T1000 (cell line): ENCODE data around the gene PTPRB.
"Not testable (repeated sequence)": the region's sequence is repeated elsewhere in the genome, so short reads cannot be mapped to it uniquely, and the experiment has no call there.

Experiments used
- DNase-seq: peaks from one replicate; lab custom pipeline; 2025; ENCODE audit warnings: mixed read lengths; lab: John Stamatoyannopoulos, UW

PTPRB gene

DNA sequence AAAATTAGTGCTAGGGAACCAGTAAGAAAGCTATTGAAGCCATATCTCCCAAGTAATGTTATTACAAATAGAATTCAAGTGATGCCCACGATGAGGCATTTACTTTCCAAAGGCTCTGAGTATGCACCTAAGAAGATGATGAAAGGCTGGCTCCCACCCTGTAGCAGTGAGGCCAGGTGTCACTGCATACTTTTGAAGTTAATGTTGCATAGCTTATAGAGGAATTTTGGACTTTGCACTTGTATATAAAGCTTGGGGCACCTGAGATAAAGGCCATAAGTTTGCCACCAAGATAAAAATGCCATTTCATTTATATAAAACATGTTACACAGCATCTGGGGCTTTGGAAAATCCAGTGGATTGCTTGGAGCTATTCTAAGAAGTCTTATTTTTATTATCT, 96.2 kb downstream of the PTPRB start:
- no peak for DNase-seq

GRCh38 chr12:70536650-70537049, 100.6 kb downstream of the PTPRB start:
- no peak for DNase-seq

DNA sequence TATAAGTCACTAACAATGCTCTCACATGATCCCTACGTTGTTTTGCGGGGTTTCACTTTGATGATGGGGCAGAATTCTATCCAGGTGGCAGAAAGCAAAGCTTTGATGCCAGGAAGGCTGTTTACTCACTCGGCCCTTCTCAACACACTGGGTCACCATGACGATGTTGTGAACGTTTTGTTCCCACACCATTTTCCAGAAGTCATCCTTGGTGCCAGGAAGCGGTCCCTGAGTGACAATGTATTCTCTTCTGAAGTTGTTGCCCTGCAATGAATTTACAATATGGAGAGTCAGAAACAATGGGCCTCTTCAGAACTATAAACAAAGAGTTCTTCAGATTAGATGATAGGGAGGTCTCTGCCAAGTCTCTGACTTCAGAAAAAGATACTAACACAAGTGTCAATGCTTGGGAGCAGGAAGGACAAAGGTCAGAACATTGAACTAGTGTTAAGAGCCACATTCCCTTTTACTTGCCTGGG, 101.3 kb downstream of the PTPRB start:
- no peak for DNase-seq

GRCh38 chr12:70534466-70534865, 102.8 kb downstream of the PTPRB start:
- no peak for DNase-seq

GRCh38 chr12:70529647-70530046, 107.6 kb downstream of the PTPRB start:
- no peak for DNase-seq

DNA sequence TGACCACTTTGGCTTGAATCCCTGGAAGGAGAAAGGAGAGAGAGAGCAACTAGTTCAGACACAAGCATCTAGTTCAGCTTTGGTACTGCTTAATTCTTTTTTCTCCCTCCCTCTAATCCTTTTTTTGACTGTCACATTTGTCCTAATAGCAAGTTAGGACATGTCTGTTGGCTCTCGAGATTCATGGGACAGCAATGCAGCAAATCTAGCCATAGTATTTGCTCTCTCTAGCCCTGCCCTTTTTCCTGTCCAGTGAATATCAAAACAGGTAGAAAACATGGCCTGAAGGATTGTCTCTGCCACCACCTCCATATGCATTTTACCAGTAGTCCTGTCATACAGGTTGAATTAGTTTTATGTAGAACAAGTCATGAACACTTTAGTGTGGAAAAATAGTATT, 116.4 kb downstream of the PTPRB start:
- DNase-seq, result no peak

DNA sequence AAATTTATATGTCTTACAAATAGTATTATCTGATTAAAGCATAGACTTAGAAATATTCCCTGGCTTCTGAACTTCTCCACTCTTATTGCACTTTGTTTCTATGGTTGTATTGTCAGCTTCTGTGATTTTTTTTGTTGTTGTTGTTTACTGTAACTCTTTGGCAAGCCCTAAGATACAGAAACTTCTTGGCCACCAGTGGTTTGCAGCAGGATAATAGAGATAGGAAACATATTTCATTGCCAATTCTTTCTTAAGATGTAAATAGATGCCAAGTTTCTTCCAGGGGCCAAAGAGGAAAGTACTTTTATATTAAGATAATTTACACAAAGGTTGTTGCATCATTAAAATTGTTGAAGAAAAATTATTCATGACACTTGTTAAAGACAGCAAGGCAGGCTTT, 123.8 kb downstream of the PTPRB start:
- DNase-seq, result no peak

GRCh38 chr12:70508178-70508577, 129.1 kb downstream of the PTPRB start:
- no peak for DNase-seq

DNA sequence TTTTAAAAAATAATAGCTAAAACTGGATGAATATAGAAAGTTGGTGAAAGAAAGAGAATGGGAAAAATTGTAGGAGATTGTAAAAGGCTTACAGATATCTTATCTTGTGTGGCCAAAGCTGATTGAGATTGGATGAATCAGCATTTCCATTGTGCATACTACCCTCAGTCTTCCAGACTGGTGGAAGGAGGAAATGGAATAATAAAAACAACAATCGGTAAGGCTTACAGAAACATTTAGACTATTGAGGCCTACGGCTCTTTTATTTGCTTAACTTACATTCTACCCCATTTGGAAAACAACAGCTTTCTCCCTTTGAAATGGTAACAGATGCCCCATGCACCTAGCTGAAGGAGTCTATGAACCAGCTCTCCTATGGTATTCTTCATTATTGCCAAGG, 129.8 kb downstream of the PTPRB start:
- no peak for DNase-seq

DNA sequence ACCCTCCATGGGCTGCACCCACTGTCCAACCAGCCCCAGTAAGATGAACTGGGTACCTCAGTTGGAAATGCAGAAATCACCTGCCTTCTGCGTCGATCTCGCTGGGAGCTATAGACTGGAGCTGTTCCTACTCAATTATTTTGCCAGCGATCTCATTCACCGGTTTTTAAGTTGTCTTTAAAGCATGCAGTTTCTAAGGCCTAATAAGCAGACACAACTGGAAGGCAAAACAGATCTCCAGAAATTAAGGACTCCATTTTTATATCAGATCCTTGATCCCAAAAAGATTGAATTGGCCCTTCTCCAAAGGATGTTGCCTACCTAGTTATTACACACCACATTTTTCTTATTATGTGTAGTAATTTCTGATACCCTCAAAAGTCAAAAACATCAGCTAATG, 139.7 kb downstream of the PTPRB start:
- no peak for DNase-seq

GRCh38 chr12:70492904-70493303, 144.3 kb downstream of the PTPRB start:
- DNase-seq, result not testable (repeated sequence)

DNA sequence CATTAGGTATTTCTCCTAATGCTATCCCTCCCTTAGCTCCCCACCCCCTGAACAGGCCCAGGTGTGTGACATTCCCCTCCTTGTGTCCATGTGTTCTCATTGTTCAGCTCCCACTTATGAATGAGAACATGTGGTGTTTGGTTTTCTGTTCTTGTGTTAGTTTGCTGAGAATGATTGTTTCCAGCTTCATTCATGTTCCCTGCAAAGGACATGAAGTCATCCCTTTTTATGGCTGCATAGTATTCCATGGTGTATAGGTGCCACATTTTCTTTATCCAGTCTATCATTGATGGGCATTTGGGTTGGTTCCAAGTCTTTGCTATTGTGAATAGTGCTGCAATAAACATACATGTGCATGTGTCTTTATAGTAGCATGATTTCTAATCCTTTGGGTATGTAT, 146.3 kb downstream of the PTPRB start:
- not testable (repeated sequence) for DNase-seq

DNA sequence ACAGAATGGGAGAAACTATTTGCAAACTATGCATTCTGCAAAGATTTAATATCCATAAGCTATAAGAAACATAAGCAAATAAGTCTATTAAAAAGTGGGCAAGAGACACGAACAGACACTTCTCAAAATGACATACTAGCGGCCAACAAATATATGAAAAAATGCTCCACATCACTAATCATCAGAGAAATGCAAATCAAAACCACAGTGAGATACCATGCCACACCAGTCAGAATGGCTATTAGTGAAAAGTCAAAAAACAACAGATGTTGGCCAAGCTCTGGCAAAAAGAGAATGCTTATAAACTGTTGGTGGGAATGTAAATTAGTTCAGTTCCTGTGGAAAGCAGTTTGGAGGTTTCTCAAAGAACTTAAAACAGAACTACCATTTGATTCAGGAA, 149.8 kb downstream of the PTPRB start:
- DNase-seq, result no peak

- DNase-seq, result no peak
These were observed 150.6 kb downstream of the PTPRB start for GRCh38 chr12:70486588-70486987.

GRCh38 chr12:70485704-70486103, 151.5 kb downstream of the PTPRB start:
- DNase-seq, result no peak

GRCh38 chr12:70484464-70484863, 152.8 kb downstream of the PTPRB start:
- DNase-seq, result no peak

DNA sequence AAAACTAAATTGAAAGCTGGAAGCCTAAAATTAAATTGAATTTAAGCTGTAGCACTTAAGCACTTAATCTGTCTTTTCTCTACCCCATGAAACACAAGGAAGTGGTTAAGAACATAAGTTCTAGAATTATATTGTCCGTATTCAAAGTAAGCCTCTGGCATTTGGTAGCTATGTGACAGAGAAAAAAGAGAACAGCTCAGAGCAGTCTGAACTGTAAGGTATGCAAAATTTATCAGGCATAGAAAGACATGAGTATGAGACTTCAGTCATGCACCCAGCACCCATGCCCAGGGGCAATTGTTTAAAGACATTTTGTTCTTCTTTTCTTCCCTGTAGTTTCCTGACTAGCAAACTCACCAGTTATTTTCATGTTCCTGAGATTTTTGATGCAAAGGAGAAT, 154.5 kb downstream of the PTPRB start:
- DNase-seq, result no peak

DNA sequence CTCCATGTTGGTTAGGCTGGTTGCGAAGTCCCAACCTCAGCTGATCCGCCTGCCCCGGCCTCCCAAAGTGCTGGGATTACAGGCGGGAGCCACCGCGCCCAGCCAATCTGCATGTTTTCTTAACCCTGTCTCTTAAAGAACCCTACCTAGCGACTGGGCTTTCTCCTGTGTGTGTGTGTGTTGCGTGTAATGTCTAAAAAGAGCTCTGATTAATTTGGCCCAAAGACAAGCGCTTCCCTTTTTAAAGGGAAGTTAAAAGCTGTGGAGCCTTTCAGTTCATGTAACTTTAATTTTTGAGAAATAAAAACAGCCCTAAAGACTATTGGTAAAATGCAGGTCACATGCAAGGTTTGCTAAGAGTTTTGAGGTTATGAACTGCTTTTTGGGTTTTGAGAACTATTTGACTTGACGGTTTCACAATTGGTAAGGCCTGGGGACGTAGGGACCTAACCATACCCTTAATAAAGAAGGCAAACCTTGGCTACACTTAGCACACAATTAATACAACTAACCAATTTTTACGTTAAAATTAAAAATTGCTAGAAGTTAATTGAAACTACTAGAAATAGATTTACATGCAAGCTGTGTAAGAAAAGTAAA, 167.9 kb downstream of the PTPRB start:
- DNase-seq, result no peak

DNA sequence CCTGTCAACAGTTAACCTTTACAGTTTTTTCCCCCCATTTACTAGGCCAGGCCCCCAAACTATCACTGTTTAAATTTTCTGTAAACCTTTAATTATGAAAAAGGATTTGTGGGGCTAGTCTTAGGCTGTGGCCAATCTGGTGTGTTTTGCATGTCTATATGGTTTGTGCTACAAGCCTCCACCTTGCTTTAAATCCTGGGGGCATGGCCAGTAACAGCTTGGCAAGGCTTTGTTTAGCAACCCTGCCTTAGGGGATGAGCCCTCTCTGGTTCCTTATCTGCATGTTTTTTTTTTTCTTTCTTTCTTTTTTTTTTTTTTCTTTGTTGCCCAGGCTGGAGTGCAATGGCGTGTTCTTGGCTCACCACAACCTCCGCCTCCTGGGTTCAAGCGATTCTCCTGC, 168.5 kb downstream of the PTPRB start:
- no peak for DNase-seq

DNA sequence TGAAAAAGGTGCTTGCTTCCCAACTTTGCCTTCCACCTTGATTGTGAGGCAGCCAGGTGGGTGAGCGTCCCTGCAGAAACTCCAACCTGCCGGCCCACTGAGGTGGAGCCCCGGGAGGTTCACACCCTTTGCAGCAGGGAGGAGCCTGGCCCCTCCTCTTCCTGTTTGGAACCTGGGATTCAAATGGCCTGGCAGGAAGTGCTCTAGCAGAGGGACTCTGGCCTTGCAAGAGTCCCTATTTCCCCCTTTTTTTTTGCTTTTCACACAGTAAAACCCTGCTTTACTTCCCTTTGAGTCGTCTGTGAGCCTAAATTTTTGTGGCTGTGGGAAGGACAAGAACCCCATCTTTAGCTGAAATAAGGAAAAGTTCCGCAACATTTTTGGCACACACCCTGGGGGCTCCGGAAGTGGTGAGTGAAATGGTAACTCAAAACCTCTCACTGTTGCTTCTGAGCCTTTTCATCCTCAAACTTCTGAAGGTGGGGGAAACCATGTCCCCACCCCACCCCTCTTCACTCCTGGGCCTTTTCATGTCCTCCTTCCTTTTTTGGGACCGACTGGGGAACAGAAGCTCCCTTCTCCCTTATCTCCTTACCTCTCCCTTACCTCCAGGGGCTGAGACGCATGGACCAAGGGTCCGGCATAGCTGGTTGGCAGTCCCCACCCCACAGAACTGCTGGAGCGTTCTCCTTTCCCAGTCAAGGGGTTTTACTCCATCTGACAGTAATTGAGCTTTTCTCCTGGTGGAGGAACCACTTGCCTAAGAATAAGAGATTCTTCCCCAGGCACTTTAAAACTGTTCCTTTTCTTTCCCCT, 169.1 kb downstream of the PTPRB start:
- DNase-seq, result no peak

DNA sequence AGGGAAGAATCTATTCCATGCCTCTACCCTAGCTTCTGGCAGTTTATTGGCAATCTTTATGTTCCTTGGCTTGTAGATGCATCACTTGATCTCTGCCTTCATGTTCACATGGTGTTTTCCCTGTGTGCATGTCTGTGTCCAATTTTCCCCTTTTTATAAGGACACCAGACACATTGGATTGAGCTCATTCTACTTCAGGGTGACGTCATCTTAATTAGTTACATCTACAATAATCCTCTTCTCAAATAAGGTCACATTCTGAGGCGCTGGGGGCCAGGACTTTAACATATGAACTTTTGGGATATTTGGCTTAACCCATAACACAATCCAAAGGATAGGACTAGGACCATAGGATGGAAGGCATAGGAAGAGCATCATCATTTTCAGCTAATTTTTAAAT, 169.8 kb downstream of the PTPRB start:
- no peak for DNase-seq

DNA sequence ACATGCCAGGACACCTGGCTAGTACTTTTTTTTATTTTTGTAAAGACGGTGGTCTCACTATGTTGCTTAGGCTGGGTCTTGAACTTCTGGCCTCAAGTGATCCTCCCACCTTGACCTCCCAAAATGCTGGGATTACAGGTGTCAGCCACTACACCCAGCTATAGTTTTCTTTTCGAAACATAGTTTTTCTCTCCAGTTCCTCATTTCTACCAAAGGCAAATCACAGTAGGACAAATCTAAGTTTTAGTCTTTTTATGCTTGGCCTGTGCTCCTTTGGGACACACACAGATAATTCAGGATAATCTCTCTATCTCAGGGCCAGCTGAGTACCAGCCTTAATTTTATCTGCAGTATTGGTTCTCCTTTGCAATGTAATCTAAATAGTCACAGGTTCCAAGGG, 170.5 kb downstream of the PTPRB start:
- DNase-seq, result no peak
